ENCODE data around the gene ABR.

ABR gene

GRCh38 chr17:1220346-1220745 lies 40.6 kb upstream of the ABR start:
- Histone ChIP-seq H3K36me3 (ENCODE audit: control insufficient read depth in 2 of 2, insufficient read depth in 2 of 2, low read length in 2 of 2) (no peaks in the 10 kb centered on the region), H3K4me3 (ENCODE audit: low read length in 2 of 2) (no peak overlapping the region), H3K4me1 (ENCODE audit: control insufficient read depth, insufficient read depth, low read length) (no peaks in the 10 kb centered on the region), H3K9ac (ENCODE audit: low read length in 2 of 2) (no peak overlapping the region), H3K27me3 (ENCODE audit: control insufficient read depth in 1 of 2, insufficient read depth in 2 of 2, low read length in 2 of 2) (peaks cover 0 to 3% of the 10 kb centered on the region in 2 donors), H3K27ac (ENCODE audit: low read length) (no peak overlapping the region), H3K9me3 (ENCODE audit: control insufficient read depth in 2 of 2, low read length in 2 of 2) (peaks cover 0 to 4% of the 10 kb centered on the region in 2 donors)

- peaks cover 0 to 3% of the 10 kb centered on the region in 2 donors for H3K27me3 ChIP-seq (ENCODE audit: control insufficient read depth in 1 of 2, insufficient read depth in 2 of 2, low read length in 2 of 2)
These were observed 37.3 kb upstream of the ABR start for GRCh38 chr17:1217089-1217385.

GRCh38 chr17:1216217-1217088 lies 36.7 kb upstream of the ABR start:
- H3K9ac ChIP-seq (ENCODE audit: low read length in 2 of 2) = no peak overlapping the region
- H3K9me3 ChIP-seq (ENCODE audit: control insufficient read depth in 2 of 2, low read length in 2 of 2) = peaks cover 0 to 2% of the 10 kb centered on the region in 2 donors
- H3K4me3 ChIP-seq (ENCODE audit: low read length in 2 of 2) = no peak overlapping the region
- H3K36me3 ChIP-seq (ENCODE audit: control insufficient read depth in 2 of 2, insufficient read depth in 2 of 2, low read length in 2 of 2) = no peaks in the 10 kb centered on the region
- H3K27me3 ChIP-seq (ENCODE audit: control insufficient read depth in 1 of 2, insufficient read depth in 2 of 2, low read length in 2 of 2) = peaks cover 0 to 4% of the 10 kb centered on the region in 2 donors
- no peaks in the 10 kb centered on the region for H3K4me1 ChIP-seq (ENCODE audit: control insufficient read depth, insufficient read depth, low read length)
- no peak overlapping the region for H3K27ac ChIP-seq (ENCODE audit: low read length)

More at GRCh38 chr17:1217089-1217385, 37.3 kb upstream of the ABR start:
- no peaks in the 10 kb centered on the region for H3K36me3 ChIP-seq (ENCODE audit: control insufficient read depth in 2 of 2, insufficient read depth in 2 of 2, low read length in 2 of 2)
- H3K27ac ChIP-seq (ENCODE audit: low read length) = no peak overlapping the region
- peaks cover 0 to 4% of the 10 kb centered on the region in 2 donors for H3K9me3 ChIP-seq (ENCODE audit: control insufficient read depth in 2 of 2, low read length in 2 of 2)
- no peaks in the 10 kb centered on the region for H3K4me1 ChIP-seq (ENCODE audit: control insufficient read depth, insufficient read depth, low read length)
- H3K9ac ChIP-seq (ENCODE audit: low read length in 2 of 2) = no peak overlapping the region
- H3K4me3 ChIP-seq (ENCODE audit: low read length in 2 of 2) = no peak overlapping the region

GRCh38 chr17:1212946-1213345 lies 33.2 kb upstream of the ABR start:
- Histone ChIP-seq H3K27ac (ENCODE audit: low read length) (no peak overlapping the region), H3K9me3 (ENCODE audit: control insufficient read depth in 2 of 2, low read length in 2 of 2) (no peaks in the 10 kb centered on the region), H3K4me3 (ENCODE audit: low read length in 2 of 2) (no peak overlapping the region), H3K27me3 (ENCODE audit: control insufficient read depth in 1 of 2, insufficient read depth in 2 of 2, low read length in 2 of 2) (peaks cover 0 to 2% of the 10 kb centered on the region in 2 donors), H3K36me3 (ENCODE audit: control insufficient read depth in 2 of 2, insufficient read depth in 2 of 2, low read length in 2 of 2) (no peaks in the 10 kb centered on the region), H3K4me1 (ENCODE audit: control insufficient read depth, insufficient read depth, low read length) (no peaks in the 10 kb centered on the region), H3K9ac (ENCODE audit: low read length in 2 of 2) (no peak overlapping the region)

GRCh38 chr17:1211287-1211686 lies 31.5 kb upstream of the ABR start:
- Histone ChIP-seq H3K9me3 (ENCODE audit: control insufficient read depth in 2 of 2, low read length in 2 of 2) (no peaks in the 10 kb centered on the region), H3K27me3 (ENCODE audit: control insufficient read depth in 1 of 2, insufficient read depth in 2 of 2, low read length in 2 of 2) (peaks cover 0 to 2% of the 10 kb centered on the region in 2 donors), H3K4me3 (ENCODE audit: low read length in 2 of 2) (no peak overlapping the region), H3K27ac (ENCODE audit: low read length) (no peak overlapping the region), H3K36me3 (ENCODE audit: control insufficient read depth in 2 of 2, insufficient read depth in 2 of 2, low read length in 2 of 2) (no peaks in the 10 kb centered on the region), H3K4me1 (ENCODE audit: control insufficient read depth, insufficient read depth, low read length) (no peaks in the 10 kb centered on the region), H3K9ac (ENCODE audit: low read length in 2 of 2) (no peak overlapping the region)

- no peak overlapping the region for H3K9ac ChIP-seq (ENCODE audit: low read length in 2 of 2)
- no peaks in the 10 kb centered on the region for H3K36me3 ChIP-seq (ENCODE audit: control insufficient read depth in 2 of 2, insufficient read depth in 2 of 2, low read length in 2 of 2)
- H3K27me3 ChIP-seq (ENCODE audit: control insufficient read depth in 1 of 2, insufficient read depth in 2 of 2, low read length in 2 of 2) = peaks cover 0 to 2% of the 10 kb centered on the region in 2 donors
- H3K9me3 ChIP-seq (ENCODE audit: control insufficient read depth in 2 of 2, low read length in 2 of 2) = no peaks in the 10 kb centered on the region
- H3K4me1 ChIP-seq (ENCODE audit: control insufficient read depth, insufficient read depth, low read length) = peaks cover under 1% of the 10 kb centered on the region
- H3K4me3 ChIP-seq (ENCODE audit: low read length in 2 of 2) = no peak overlapping the region
- H3K27ac ChIP-seq (ENCODE audit: low read length) = no peak overlapping the region
These were observed 29.2 kb upstream of the ABR start for GRCh38 chr17:1208966-1209365.

GRCh38 chr17:1206026-1206777 lies 26.4 kb upstream of the ABR start:
- H3K9ac ChIP-seq (ENCODE audit: low read length in 2 of 2) = no peak overlapping the region
- no peak overlapping the region for H3K4me3 ChIP-seq (ENCODE audit: low read length in 2 of 2)
- no peak overlapping the region for H3K27ac ChIP-seq (ENCODE audit: low read length)
- no peaks in the 10 kb centered on the region for H3K9me3 ChIP-seq (ENCODE audit: control insufficient read depth in 2 of 2, low read length in 2 of 2)
- peaks cover 6% of the 10 kb centered on the region for H3K4me1 ChIP-seq (ENCODE audit: control insufficient read depth, insufficient read depth, low read length)
- no peaks in the 10 kb centered on the region for H3K36me3 ChIP-seq (ENCODE audit: control insufficient read depth in 2 of 2, insufficient read depth in 2 of 2, low read length in 2 of 2)
- H3K27me3 ChIP-seq (ENCODE audit: control insufficient read depth in 1 of 2, insufficient read depth in 2 of 2, low read length in 2 of 2) = no peaks in the 10 kb centered on the region

- Histone ChIP-seq H3K9ac (ENCODE audit: low read length in 2 of 2) (peak overlapping the region; percentile 36 to 62), H3K36me3 (ENCODE audit: control insufficient read depth in 2 of 2, insufficient read depth in 2 of 2, low read length in 2 of 2) (no peaks in the 10 kb centered on the region), H3K4me3 (ENCODE audit: low read length in 2 of 2) (peak overlapping the region; percentile 65 to 73), H3K27ac (ENCODE audit: low read length) (no peak overlapping the region), H3K4me1 (ENCODE audit: control insufficient read depth, insufficient read depth, low read length) (peaks cover 6% of the 10 kb centered on the region), H3K9me3 (ENCODE audit: control insufficient read depth in 2 of 2, low read length in 2 of 2) (no peaks in the 10 kb centered on the region), H3K27me3 (ENCODE audit: control insufficient read depth in 1 of 2, insufficient read depth in 2 of 2, low read length in 2 of 2) (no peaks in the 10 kb centered on the region)
These were observed 24.1 kb upstream of the ABR start for GRCh38 chr17:1203967-1204291.

- H3K4me1 ChIP-seq (ENCODE audit: control insufficient read depth, insufficient read depth, low read length) = peaks cover 6% of the 10 kb centered on the region
- H3K27me3 ChIP-seq (ENCODE audit: control insufficient read depth in 1 of 2, insufficient read depth in 2 of 2, low read length in 2 of 2) = no peaks in the 10 kb centered on the region
- H3K9ac ChIP-seq (ENCODE audit: low read length in 2 of 2) = peak overlapping the region; percentile 36 to 62
- H3K27ac ChIP-seq (ENCODE audit: low read length) = no peak overlapping the region
- H3K36me3 ChIP-seq (ENCODE audit: control insufficient read depth in 2 of 2, insufficient read depth in 2 of 2, low read length in 2 of 2) = no peaks in the 10 kb centered on the region
- no peaks in the 10 kb centered on the region for H3K9me3 ChIP-seq (ENCODE audit: control insufficient read depth in 2 of 2, low read length in 2 of 2)
- H3K4me3 ChIP-seq (ENCODE audit: low read length in 2 of 2) = peak overlapping the region; percentile 65 to 73
These were observed 23.6 kb upstream of the ABR start for GRCh38 chr17:1203111-1203966.

GRCh38 chr17:1202291-1202690 lies 22.5 kb upstream of the ABR start:
- Histone ChIP-seq H3K27ac (ENCODE audit: low read length) (no peak overlapping the region), H3K36me3 (ENCODE audit: control insufficient read depth in 2 of 2, insufficient read depth in 2 of 2, low read length in 2 of 2) (no peaks in the 10 kb centered on the region), H3K4me1 (ENCODE audit: control insufficient read depth, insufficient read depth, low read length) (peaks cover 9% of the 10 kb centered on the region)

More at GRCh38 chr17:1202291-1202690, 22.5 kb upstream of the ABR start:
- H3K9ac ChIP-seq (ENCODE audit: low read length in 2 of 2) = no peak overlapping the region
- H3K27me3 ChIP-seq (ENCODE audit: control insufficient read depth in 1 of 2, insufficient read depth in 2 of 2, low read length in 2 of 2) = no peaks in the 10 kb centered on the region
- H3K9me3 ChIP-seq (ENCODE audit: control insufficient read depth in 2 of 2, low read length in 2 of 2) = no peaks in the 10 kb centered on the region
- H3K4me3 ChIP-seq (ENCODE audit: low read length in 2 of 2) = no peak overlapping the region
